Endothelial cell of coronary artery (primary cell): ENCODE data around the gene PIGB. TPM values are rescaled to one million over a fixed set of nuclear protein-coding genes. Genes with fewer than 3 reads are reported as not detected.

Source experiments
- total RNA-seq: library from RNA; depleted of rRNA; stranded (reverse); fragments of >200 nt; gene quantifications from 2 replicates; pipeline ENCODE4 v1.2.3, GENCODE V29; 2014

PIGB gene
- 7.4 and 7.8 TPM in 2 replicates for total RNA-seq

GRCh38 chr15:55318588-55319494 lies at the start of gene PIGB, which contains the start of gene PIGBOS1:
PIGB (plus strand) TSS chr15:55319222; CDS start chr15:55319251, 29 bp downstream.
PIGBOS1 (minus strand) TSS chr15:55319123; CDS start chr15:55317792, 1,331 bp downstream.

GRCh38 chr15:55289746-55290527 lies 29.1 kb upstream of the PIGB start, which contains the start of gene RAB27A:
RAB27A (minus strand) TSS chr15:55289813; CDS start chr15:55234934, 54,879 bp downstream.

Other genes with a start within 250 kb of the PIGB start
- 69.5 and 87.1 TPM in 2 replicates for gene RSL24D1, start 122.3 kb upstream of the PIGB start, total RNA-seq
- 6.7 and 8.4 TPM in 2 replicates for gene RAB27A, start 29.4 kb upstream of the PIGB start, total RNA-seq
- gene PIGBOS1, start 99 bp upstream of the PIGB start, total RNA-seq = 5.3 and 5.9 TPM in 2 replicates
- gene CCPG1, start 89.1 kb downstream of the PIGB start, total RNA-seq = 34.8 and 61.0 TPM in 2 replicates
- 0.94 and 1.3 TPM in 2 replicates for gene PIERCE2, start 89.3 kb downstream of the PIGB start, total RNA-seq
- gene DNAAF4, start 189.0 kb downstream of the PIGB start, total RNA-seq = 3.0 and 3.5 TPM in 2 replicates